WERI-Rb-1 (cell line): ENCODE results near the gene GALNT3.

Experiments
- DNase-seq: peaks from one replicate; pipeline ENCODE4 v3.0.0-alpha.2; 2020
- H3K27ac ChIP-seq: fragments of 250-450 bp; sonication (Bioruptor Pico); 2 replicates; pipeline ENCODE4 v1.5.1; 2020; ENCODE audit warnings: mild to moderate bottlenecking, moderate library complexity
- H3K27me3 ChIP-seq: fragments of 250-450 bp; sonication (Bioruptor Pico); 2 replicates; pipeline ENCODE4 v1.5.1; 2021; ENCODE audit warnings: mild to moderate bottlenecking, low read depth, moderate library complexity; ENCODE audit not compliant: insufficient read depth, severe bottlenecking
- H3K36me3 ChIP-seq: fragments of 250-450 bp; sonication (Bioruptor Pico); 2 replicates; pipeline ENCODE4 v1.5.1; 2020; ENCODE audit warnings: mild to moderate bottlenecking, moderate library complexity
- H3K4me3 ChIP-seq: 2 replicates; pipeline ENCODE4 v1.5.1; 2011; ENCODE audit warnings: low read depth, mild to moderate bottlenecking, control low read depth, low read length
- H3K9me3 ChIP-seq: fragments of 250-450 bp; sonication (Bioruptor Pico); 2 replicates; pipeline ENCODE4 v1.5.1; 2021; ENCODE audit warnings: mild to moderate bottlenecking, moderate library complexity; ENCODE audit not compliant: severe bottlenecking
- CTCF ChIP-seq: IDR thresholded peaks from 2 replicates; pipeline ENCODE4 v1.5.1; 2011; ENCODE audit warnings: low read depth, mild to moderate bottlenecking, control low read depth, inconsistent platforms, low read length

GALNT3 gene

GRCh38 chr2:165773684-165774083 lies 20.4 kb downstream of the GALNT3 start:
- no peaks in the 10 kb centered on the region for H3K36me3 ChIP-seq
- no peak overlapping the region for H3K4me3 ChIP-seq
- H3K27ac ChIP-seq = no peak overlapping the region
- H3K9me3 ChIP-seq = no peaks in the 10 kb centered on the region
- no peaks in the 10 kb centered on the region for H3K27me3 ChIP-seq
- TF ChIP-seq CTCF = no peak
- DNase-seq = no peak

GRCh38 chr2:165772183-165772582 lies 21.9 kb downstream of the GALNT3 start:
- Histone ChIP-seq H3K9me3 (no peaks in the 10 kb centered on the region), H3K4me3 (no peak overlapping the region), H3K36me3 (no peaks in the 10 kb centered on the region), H3K27me3 (no peaks in the 10 kb centered on the region), H3K27ac (no peak overlapping the region)
- no peak for TF ChIP-seq CTCF
- no peak for DNase-seq

DNA sequence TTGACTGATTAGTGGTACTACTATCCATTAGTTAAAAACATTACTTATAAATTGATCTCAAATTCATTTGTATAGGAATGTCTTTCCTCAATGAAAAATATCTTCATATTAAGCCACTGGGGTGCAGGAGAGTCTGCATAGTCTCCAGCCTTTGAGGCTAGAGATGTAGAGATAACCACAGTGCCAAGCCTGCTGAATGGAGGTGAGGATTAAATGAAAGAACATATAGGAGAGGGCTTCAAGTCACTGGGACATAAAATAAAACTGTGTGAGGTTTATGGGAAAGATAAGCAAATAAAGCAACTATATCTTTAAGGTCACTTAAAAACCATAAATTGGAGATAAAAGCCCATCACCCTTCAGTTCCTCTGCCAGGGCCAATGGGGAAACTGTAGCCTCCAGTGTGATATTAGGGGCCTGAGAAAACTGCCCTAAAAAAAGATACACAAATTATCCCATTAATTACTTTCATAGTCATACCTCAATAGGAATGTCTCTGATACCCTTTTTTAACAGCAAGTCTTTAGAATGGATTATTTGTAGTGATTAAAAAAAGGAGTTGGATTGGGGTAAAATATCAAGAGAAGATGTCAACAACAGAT lies 27.6 kb downstream of the GALNT3 start:
- Histone ChIP-seq H3K4me3 (no peak overlapping the region), H3K27ac (no peak overlapping the region), H3K9me3 (no peaks in the 10 kb centered on the region), H3K27me3 (no peaks in the 10 kb centered on the region), H3K36me3 (no peaks in the 10 kb centered on the region)
- TF ChIP-seq CTCF = no peak
- no peak for DNase-seq

DNA sequence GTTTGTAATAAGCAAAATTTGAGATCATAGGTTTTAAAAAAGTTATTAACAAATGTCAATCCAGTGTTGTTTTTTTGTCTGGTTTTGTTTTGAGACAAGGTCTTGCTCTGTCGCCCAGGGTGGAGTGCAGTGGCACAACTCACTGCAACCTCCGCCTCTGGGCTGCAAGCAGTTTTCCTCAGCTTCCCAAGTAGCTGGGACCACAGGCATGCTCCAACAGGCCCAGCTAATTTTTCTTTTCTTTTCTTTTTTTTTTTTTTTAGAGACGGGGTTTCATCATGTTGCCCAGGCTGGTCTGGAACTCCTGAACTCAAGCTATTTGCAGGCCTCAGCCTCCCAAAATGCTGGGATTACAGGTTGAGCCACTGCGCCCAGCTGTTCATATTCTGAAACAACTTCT lies 31.3 kb downstream of the GALNT3 start:
- no peaks in the 10 kb centered on the region for H3K27me3 ChIP-seq
- TF ChIP-seq CTCF = no peak
- no peaks in the 10 kb centered on the region for H3K36me3 ChIP-seq

GRCh38 chr2:165757906-165758675 lies 36.0 kb downstream of the GALNT3 start:
- Histone ChIP-seq H3K4me3 (no peak overlapping the region), H3K27me3 (no peaks in the 10 kb centered on the region), H3K36me3 (no peaks in the 10 kb centered on the region), H3K9me3 (no peaks in the 10 kb centered on the region), H3K27ac (no peak overlapping the region)
- no peak for DNase-seq
- no peak for TF ChIP-seq CTCF

More for the DNA sequence above, 31.3 kb downstream of the GALNT3 start:
- Histone ChIP-seq H3K27ac (no peak overlapping the region), H3K9me3 (no peaks in the 10 kb centered on the region), H3K4me3 (no peak overlapping the region)
- no peak for DNase-seq
